ENCODE measurements around the gene NUP42.

DNA sequence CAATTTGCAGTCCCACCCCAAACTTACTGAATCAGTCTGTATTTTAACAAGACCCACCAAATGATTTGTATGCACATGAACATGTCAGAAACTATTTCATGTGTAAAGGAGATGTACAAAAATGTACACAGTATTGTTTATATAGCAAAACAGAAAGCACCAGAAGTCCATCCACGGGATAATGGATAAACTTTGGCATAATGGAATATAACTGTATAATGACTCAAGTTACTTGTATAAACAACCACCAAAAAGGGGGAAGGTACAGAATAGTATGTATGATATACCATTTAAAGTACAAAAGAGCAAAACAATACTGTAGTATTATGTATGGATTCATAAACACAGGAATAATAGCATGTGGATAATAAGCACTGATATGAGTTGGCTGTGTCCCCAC lies 22.4 kb downstream of the NUP42 start:
- TF ChIP-seq, protein P1, sequence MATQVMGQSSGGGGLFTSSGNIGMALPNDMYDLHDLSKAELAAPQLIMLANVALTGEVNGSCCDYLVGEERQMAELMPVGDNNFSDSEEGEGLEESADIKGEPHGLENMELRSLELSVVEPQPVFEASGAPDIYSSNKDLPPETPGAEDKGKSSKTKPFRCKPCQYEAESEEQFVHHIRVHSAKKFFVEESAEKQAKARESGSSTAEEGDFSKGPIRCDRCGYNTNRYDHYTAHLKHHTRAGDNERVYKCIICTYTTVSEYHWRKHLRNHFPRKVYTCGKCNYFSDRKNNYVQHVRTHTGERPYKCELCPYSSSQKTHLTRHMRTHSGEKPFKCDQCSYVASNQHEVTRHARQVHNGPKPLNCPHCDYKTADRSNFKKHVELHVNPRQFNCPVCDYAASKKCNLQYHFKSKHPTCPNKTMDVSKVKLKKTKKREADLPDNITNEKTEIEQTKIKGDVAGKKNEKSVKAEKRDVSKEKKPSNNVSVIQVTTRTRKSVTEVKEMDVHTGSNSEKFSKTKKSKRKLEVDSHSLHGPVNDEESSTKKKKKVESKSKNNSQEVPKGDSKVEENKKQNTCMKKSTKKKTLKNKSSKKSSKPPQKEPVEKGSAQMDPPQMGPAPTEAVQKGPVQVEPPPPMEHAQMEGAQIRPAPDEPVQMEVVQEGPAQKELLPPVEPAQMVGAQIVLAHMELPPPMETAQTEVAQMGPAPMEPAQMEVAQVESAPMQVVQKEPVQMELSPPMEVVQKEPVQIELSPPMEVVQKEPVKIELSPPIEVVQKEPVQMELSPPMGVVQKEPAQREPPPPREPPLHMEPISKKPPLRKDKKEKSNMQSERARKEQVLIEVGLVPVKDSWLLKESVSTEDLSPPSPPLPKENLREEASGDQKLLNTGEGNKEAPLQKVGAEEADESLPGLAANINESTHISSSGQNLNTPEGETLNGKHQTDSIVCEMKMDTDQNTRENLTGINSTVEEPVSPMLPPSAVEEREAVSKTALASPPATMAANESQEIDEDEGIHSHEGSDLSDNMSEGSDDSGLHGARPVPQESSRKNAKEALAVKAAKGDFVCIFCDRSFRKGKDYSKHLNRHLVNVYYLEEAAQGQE (IDR thresholded peaks at IDR 0.05; ENCODE audit: low read depth, low read length), result no peak
- TF ChIP-seq, protein P2, sequence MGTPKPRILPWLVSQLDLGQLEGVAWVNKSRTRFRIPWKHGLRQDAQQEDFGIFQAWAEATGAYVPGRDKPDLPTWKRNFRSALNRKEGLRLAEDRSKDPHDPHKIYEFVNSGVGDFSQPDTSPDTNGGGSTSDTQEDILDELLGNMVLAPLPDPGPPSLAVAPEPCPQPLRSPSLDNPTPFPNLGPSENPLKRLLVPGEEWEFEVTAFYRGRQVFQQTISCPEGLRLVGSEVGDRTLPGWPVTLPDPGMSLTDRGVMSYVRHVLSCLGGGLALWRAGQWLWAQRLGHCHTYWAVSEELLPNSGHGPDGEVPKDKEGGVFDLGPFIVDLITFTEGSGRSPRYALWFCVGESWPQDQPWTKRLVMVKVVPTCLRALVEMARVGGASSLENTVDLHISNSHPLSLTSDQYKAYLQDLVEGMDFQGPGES (IDR thresholded peaks at IDR 0.05), result no peak
- TF ChIP-seq EZH2 (IDR thresholded peaks at IDR 0.05; ENCODE audit: borderline replicate concordance, control insufficient read depth, low read depth, low read length), result no peak
